GM12891 (cell line): ENCODE data around the gene ADAMTS19.
A peak's percentile ranks its signal among the peaks of the same experiment; 100 is the strongest.

Experiments
- DNase-seq: peaks from one replicate; pipeline ENCODE4 v3.0.0; 2011; ENCODE audit warnings: low spot score; ENCODE audit not compliant: insufficient read length
- FAIRE-seq: peaks from 2 replicates; lab custom pipeline; 2011; peaks lifted over from hg19 to GRCh38; lab: Jason Lieb, UNC
- PAX5 ChIP-seq: IDR thresholded peaks from 2 replicates; pipeline ENCODE4 v1.6.1; 2011; ENCODE audit warnings: low read length, moderate library complexity, mild to moderate bottlenecking; ENCODE audit not compliant: insufficient read depth, severe bottlenecking
- POLR2A ChIP-seq: IDR thresholded peaks from 2 replicates; pipeline ENCODE4 v1.6.1; 2011; ENCODE audit warnings: low read depth, low read length, control low read depth
- POLR2AphosphoS5 ChIP-seq: IDR thresholded peaks from 2 replicates; pipeline ENCODE4 v1.6.1; 2011; ENCODE audit warnings: low read depth, low read length, control low read depth
- POU2F2 ChIP-seq: IDR thresholded peaks from 2 replicates; pipeline ENCODE4 v1.6.1; 2011; ENCODE audit warnings: low read depth, mild to moderate bottlenecking, control low read depth, low read length, moderate library complexity
- SPI1 ChIP-seq: IDR thresholded peaks from 2 replicates; pipeline ENCODE4 v1.6.1; 2011; ENCODE audit warnings: low read depth, low read length, control low read depth
- TAF1 ChIP-seq: IDR thresholded peaks from 2 replicates; pipeline ENCODE4 v1.6.1; 2011; ENCODE audit warnings: low read depth, low read length, control low read depth

ADAMTS19 gene

DNA sequence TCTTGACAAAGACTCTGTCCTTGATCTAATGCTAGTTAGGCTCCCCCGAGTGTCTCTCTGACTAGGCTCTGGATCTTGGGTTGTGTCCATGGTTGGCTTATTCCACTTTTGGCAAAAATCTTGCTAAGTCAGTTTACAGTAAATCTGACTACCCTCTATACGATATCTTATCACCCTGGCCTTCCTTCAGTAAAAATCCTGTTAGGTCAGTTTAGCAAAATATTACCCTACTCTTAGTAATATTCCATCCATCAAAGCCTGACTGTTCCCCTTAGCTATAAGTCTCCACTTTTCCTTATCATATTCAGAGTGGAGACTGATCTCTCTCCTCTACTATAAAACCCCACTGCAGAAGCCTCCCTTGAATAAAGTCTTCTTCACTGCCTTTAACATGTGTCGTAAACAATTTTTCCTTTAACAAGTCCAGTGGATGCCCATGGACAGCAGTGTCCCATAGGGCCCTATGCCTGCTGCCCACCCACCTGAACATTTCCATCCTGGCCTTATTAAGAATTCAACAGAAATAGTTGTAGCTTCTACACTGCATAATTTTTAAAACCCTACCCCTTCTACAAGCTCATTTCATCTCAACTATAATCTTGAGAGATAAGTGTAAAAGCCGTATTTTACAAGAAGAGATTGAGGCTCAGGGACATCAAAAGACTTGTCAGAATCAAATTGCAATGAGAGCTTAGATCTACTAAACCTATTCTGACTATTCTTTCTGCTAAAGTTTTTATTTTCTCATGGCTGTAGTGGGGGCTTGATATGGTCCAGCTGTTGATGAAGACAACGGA is 310.1 kb downstream of the ADAMTS19 start:
- TF ChIP-seq PAX5 (no peak), POLR2A (no peak), SPI1 (no peak), TAF1 (no peak)
- FAIRE-seq, result no peak
- DNase-seq, result no peak

DNA sequence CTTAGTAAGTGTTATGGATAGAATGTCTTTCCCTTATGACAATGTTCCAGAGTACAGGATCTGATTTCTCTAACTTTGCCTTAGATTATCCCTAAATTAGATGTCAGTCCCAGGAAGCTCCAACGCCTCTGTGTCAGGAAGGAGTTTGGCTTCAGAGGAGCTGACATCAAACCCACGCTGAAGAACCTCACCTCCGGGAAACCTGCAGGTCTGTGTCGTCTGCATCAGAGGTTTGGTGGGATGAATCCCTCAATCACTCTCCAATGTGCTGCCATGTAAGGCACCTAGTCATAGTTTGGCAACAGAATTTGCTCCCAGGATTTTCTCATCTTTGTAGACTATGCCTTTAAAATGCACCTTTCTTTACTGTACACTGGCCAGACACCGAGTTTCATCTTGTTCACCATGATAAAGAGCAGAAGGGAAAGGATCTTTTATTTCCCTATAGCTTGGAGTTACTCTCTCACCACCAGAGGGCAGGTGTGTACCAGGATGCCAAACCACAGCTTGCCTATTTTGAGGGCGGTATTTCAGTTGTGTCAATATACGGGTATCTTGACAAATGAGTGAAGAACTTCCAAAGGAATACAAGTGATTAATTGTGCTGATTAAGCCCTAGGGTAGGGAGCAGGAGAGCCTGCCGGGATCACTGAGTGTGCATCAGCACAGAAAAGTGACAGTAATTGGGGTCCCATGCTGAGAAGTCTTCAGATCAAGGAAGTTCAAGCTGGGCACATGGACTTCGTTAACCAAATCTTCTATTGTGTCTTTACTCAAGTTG is 311.1 kb downstream of the ADAMTS19 start:
- TF ChIP-seq SPI1 (no peak), POLR2AphosphoS5 (no peak), PAX5 (no peak), TAF1 (no peak), POLR2A (no peak), POU2F2 (no peak)
- DNase-seq (no peak), FAIRE-seq (peak; percentile 92)

DNA sequence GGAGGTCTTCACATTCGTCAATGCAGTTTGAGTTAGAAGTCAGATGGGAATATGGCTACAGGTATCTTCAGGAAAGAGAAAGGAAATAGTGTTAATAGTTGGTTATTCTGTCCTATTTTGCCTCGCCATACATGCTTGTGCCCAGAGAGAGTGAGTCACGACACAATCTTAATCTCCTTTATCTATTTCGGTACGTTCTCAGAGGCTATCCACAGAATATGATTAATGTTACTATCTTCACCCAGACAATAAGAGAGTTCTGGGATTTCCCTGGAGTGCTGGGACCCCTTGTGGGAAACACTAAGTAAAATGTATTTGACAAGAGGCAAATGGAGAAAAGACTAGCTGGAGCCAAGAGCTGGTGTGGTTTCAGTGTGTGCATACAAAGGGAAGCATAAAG is 313.3 kb downstream of the ADAMTS19 start:
- no peak for FAIRE-seq
- TF ChIP-seq POLR2A, result no peak
- no peak for TF ChIP-seq SPI1
- DNase-seq, result no peak

DNA sequence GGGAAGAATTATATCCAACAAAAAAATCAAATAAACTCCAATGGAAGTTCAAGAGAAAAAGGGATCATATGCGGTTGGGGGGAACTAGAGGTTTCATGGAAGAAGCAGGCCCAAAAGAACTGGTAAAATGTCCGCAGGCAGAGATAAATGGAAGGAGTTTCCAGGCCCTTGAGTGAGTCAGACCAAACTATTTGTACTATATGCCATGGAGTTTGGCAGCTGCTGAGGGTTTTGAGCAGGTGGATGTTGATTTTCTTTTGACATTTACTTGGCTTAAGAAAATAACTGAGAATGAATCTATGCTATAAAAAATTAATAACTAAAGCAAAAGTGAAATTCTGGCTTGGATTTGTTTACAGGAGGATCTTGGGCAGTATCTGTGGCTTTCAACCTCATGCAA is 321.5 kb downstream of the ADAMTS19 start:
- FAIRE-seq, result no peak
- DNase-seq, result no peak
- TF ChIP-seq POLR2A (no peak), TAF1 (no peak), PAX5 (no peak), POU2F2 (no peak), POLR2AphosphoS5 (no peak), SPI1 (no peak)
